ENCODE measurements around the gene EMC1.

Gene EMC1

DNA sequence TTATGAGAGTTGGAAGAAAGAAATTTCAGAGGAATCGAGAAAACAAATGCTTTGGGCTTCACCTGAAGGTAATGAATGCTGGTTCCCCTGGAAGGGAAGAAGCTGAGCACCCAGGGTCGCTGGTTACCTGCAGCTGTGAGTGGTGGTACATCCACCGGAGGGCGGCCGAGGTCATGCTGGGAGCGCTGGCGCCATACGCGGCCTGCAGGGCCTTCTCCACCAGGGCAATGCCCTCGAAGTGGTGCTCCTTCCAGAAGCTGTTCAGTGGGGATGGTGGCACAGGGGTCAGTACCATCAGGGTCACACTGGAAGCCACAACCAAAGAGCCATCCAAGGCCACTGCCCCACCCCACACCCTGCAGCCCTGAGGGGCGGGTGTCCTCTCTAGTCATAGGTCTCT, 17.1 kb upstream of the EMC1 start:
- Histone ChIP-seq H3K27ac (replicated peaks) (no peak overlapping the region), H3K27me3 (ENCODE audit: insufficient read depth, poor library complexity, severe bottlenecking) (peaks cover under 1% of the 10 kb centered on the region), H3K4me3 (replicated peaks; ENCODE audit: insufficient read depth, low read length) (no peak overlapping the region)
- DNase-seq (ENCODE audit: low read depth in 1 of 2, low spot score in 1 of 2), result no peak
- no peak for TF ChIP-seq POLR2AphosphoS5 (IDR thresholded peaks at IDR 0.05; ENCODE audit: low read depth)

DNA sequence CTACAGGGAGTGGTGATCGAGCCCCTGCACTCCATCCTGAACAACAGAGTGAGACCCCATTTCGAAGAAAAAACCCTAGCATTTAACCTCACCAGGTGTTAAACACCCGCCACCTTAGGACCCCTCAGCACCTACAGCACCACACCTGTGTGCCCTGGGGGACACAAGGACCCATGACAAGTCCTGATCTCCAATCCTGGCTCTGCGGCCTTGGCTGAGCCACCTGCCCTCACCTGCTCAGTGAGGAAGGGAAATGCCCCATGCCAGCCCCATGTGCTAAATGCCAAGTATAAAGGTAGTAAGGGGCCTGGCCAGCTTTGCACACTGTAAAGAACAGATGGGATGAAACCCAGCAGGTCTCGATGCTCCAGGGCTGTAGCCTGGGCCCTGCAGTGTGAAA, 11.4 kb upstream of the EMC1 start:
- Histone ChIP-seq H3K4me3 (replicated peaks; ENCODE audit: insufficient read depth, low read length) (no peak overlapping the region), H3K27me3 (ENCODE audit: insufficient read depth, poor library complexity, severe bottlenecking) (no peaks in the 10 kb centered on the region), H3K27ac (replicated peaks) (no peak overlapping the region)
- no peak for TF ChIP-seq SPI1 (IDR thresholded peaks at IDR 0.05; ENCODE audit: borderline replicate concordance, low read depth)
- no peak for TF ChIP-seq REST (IDR thresholded peaks at IDR 0.05; ENCODE audit: insufficient replicate concordance, low read depth)
- no peak for TF ChIP-seq GABPA (IDR thresholded peaks at IDR 0.05; ENCODE audit: low read depth)
- no peak for TF ChIP-seq POLR2AphosphoS5 (IDR thresholded peaks at IDR 0.05; ENCODE audit: low read depth)
- TF ChIP-seq, protein P1, sequence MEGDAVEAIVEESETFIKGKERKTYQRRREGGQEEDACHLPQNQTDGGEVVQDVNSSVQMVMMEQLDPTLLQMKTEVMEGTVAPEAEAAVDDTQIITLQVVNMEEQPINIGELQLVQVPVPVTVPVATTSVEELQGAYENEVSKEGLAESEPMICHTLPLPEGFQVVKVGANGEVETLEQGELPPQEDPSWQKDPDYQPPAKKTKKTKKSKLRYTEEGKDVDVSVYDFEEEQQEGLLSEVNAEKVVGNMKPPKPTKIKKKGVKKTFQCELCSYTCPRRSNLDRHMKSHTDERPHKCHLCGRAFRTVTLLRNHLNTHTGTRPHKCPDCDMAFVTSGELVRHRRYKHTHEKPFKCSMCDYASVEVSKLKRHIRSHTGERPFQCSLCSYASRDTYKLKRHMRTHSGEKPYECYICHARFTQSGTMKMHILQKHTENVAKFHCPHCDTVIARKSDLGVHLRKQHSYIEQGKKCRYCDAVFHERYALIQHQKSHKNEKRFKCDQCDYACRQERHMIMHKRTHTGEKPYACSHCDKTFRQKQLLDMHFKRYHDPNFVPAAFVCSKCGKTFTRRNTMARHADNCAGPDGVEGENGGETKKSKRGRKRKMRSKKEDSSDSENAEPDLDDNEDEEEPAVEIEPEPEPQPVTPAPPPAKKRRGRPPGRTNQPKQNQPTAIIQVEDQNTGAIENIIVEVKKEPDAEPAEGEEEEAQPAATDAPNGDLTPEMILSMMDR (IDR thresholded peaks at IDR 0.05; ENCODE audit: insufficient read depth, low read length), result no peak
- DNase-seq (ENCODE audit: low read depth in 1 of 2, low spot score in 1 of 2), result no peak

DNA sequence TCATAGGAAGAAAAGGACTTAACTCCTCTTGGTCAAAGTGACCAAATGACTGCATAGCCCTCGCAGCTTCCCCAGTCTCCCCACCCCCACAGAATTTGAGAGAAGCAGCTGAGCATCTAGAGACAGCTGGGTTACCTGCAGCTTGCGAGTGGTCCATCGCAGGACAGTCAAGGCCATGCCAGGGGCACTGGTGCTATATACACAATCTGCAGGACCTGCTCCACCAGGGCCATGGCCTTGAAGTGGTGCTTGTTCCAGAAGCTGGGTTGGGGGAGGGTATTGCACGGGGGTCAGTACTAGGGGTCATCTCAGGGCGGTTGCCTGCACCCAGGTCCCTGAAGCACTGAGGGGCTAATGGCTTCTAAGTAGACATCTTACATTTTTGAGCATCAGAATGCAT, 10.7 kb upstream of the EMC1 start:
- no peak for TF ChIP-seq POLR2AphosphoS5 (IDR thresholded peaks at IDR 0.05; ENCODE audit: low read depth)
- no peak for TF ChIP-seq SPI1 (IDR thresholded peaks at IDR 0.05; ENCODE audit: borderline replicate concordance, low read depth)
- TF ChIP-seq REST (IDR thresholded peaks at IDR 0.05; ENCODE audit: insufficient replicate concordance, low read depth), result no peak
- TF ChIP-seq, protein P1 (IDR thresholded peaks at IDR 0.05; ENCODE audit: insufficient read depth, low read length), result no peak
- no peak for TF ChIP-seq GABPA (IDR thresholded peaks at IDR 0.05; ENCODE audit: low read depth)
- no peak overlapping the region for H3K27ac ChIP-seq (replicated peaks)

DNA sequence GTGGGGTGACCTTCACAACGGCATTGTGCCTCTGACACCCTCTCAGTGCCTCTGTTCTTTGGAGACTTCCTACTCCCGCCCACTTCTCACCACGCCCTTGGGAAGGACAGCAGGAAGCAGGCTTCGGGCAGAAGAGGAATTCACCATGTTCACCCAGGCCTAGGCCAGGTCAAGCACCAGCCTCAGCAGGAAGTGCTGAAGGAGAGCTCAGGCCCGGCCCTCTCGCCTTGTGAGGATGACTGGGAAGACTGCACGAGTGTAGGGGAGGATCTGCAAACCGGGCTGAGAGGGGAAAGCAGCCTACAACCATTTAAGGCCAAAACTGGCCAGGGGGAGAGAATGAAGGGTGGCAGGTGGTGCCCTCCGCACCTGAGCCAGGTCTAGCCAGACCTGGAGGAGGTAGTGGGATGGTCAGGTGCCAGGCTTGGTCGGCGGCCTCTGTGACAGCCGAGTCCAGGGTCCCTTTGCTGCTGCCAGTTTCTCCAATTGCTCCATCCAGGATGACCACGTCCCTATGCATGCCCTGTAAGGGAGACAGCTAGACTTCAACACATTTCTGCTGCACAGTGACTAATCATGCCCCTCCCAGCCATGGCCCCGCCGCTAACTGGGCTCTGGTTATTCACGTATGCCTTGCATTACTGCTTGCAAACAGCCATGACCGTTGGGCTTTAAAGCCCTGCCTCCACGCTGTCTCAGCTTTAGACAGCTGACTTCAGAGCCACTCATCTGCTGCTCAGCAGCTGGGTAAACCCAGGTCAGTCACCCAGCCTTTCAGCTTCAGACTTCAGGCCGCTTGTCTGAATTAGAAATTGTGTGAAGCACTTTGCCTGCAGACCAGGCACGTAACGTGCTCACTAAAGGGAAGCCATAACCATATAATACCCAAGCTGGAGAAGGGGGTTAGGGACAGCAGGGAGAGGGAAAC, 9.2 kb upstream of the EMC1 start:
- H3K27ac ChIP-seq (replicated peaks), result no peak overlapping the region
- no peak for TF ChIP-seq SPI1 (IDR thresholded peaks at IDR 0.05; ENCODE audit: borderline replicate concordance, low read depth)
- peak; percentile 63 for TF ChIP-seq POLR2AphosphoS5 (IDR thresholded peaks at IDR 0.05; ENCODE audit: low read depth)
- no peak for DNase-seq (ENCODE audit: low read depth in 1 of 2, low spot score in 1 of 2)

More for the DNA sequence above, 10.7 kb upstream of the EMC1 start:
- no peak for DNase-seq (ENCODE audit: low read depth in 1 of 2, low spot score in 1 of 2)
- Histone ChIP-seq H3K4me3 (replicated peaks; ENCODE audit: insufficient read depth, low read length) (no peak overlapping the region), H3K27me3 (ENCODE audit: insufficient read depth, poor library complexity, severe bottlenecking) (no peaks in the 10 kb centered on the region)

More for the DNA sequence above, 9.2 kb upstream of the EMC1 start:
- Histone ChIP-seq H3K4me3 (replicated peaks; ENCODE audit: insufficient read depth, low read length) (no peak overlapping the region), H3K27me3 (ENCODE audit: insufficient read depth, poor library complexity, severe bottlenecking) (no peaks in the 10 kb centered on the region)

All from HL-60 (cell line).